ACC112 (cell line): ENCODE results near the gene FAM149A.
A peak's percentile ranks its signal among the peaks of the same experiment; 100 is the strongest.

Experiments
- H2AFZ ChIP-seq: fragments of 200-600 bp; sonication (generic); one replicate; pipeline ENCODE4 v1.6.0; 2017; ENCODE audit warnings: antibody characterized with exemption, low read length; ENCODE audit not compliant: unreplicated experiment
- H3K27ac ChIP-seq: fragments of 200-600 bp; sonication (generic); 2 replicates; pipeline ENCODE4 v1.5.1; 2014; ENCODE audit warnings: low read depth, mild to moderate bottlenecking, antibody characterized with exemption, low read length, moderate library complexity
- H3K27me3 ChIP-seq: fragments of 200-600 bp; sonication (generic); 2 replicates; pipeline ENCODE4 v1.6.1; 2014; ENCODE audit warnings: mild to moderate bottlenecking, antibody characterized with exemption, low read length, moderate library complexity, mixed read lengths; ENCODE audit not compliant: insufficient read depth
- H3K36me3 ChIP-seq: fragments of 200-600 bp; sonication (generic); 2 replicates; pipeline ENCODE4 v1.6.1; 2016; ENCODE audit warnings: mild to moderate bottlenecking, antibody characterized with exemption, low read length, moderate library complexity, mixed read lengths; ENCODE audit not compliant: insufficient read depth
- H3K4me1 ChIP-seq: fragments of 200-600 bp; sonication (generic); one replicate; pipeline ENCODE4 v1.6.1; 2016; ENCODE audit warnings: low read length, mixed read lengths; ENCODE audit not compliant: insufficient read depth, unreplicated experiment, control insufficient read depth
- H3K4me3 ChIP-seq: fragments of 200-600 bp; sonication (generic); 2 replicates; pipeline ENCODE4 v1.5.1; 2014; ENCODE audit warnings: mild to moderate bottlenecking, low read depth, low read length
- H3K79me2 ChIP-seq: fragments of 200-600 bp; sonication (generic); one replicate; pipeline ENCODE4 v1.6.0; 2016; ENCODE audit warnings: low read length; ENCODE audit not compliant: control insufficient read depth, unreplicated experiment, insufficient read depth

Gene FAM149A

GRCh38 chr4:186188107-186188506 lies 83.6 kb downstream of the FAM149A start:
- Histone ChIP-seq H3K4me3 (no peak overlapping the region), H3K79me2 (no peaks in the 10 kb centered on the region), H3K4me1 (peaks cover 11% of the 10 kb centered on the region), H3K36me3 (no peaks in the 10 kb centered on the region), H3K27ac (no peak overlapping the region), H2AFZ (no peak overlapping the region), H3K27me3 (no peaks in the 10 kb centered on the region)

GRCh38 chr4:186189656-186190055 lies 85.2 kb downstream of the FAM149A start:
- no peak overlapping the region for H2AFZ ChIP-seq
- no peak overlapping the region for H3K4me3 ChIP-seq
- H3K27ac ChIP-seq, result no peak overlapping the region
- peaks cover 16% of the 10 kb centered on the region for H3K4me1 ChIP-seq
- H3K27me3 ChIP-seq, result no peaks in the 10 kb centered on the region
- H3K79me2 ChIP-seq, result no peaks in the 10 kb centered on the region
- H3K36me3 ChIP-seq, result no peaks in the 10 kb centered on the region

- Histone ChIP-seq H3K27me3 (no peaks in the 10 kb centered on the region), H3K79me2 (no peaks in the 10 kb centered on the region), H3K27ac (peak overlapping the region; percentile 38)
Observed at GRCh38 chr4:186190581-186191199, 86.2 kb downstream of the FAM149A start.

GRCh38 chr4:186191200-186192065 lies 86.9 kb downstream of the FAM149A start, which contains the start of gene CYP4V2:
Gene CYP4V2, plus strand, starts transcription at chr4:186191567. Its CDS starts 257 bp downstream, at chr4:186191824.
- Histone ChIP-seq H3K27ac (peak within 1 kb of the TSS; percentile 38), H2AFZ (peak within 1 kb of the TSS; percentile 89), H3K27me3 (no peaks in the 10 kb centered on the region), H3K36me3 (peaks cover 4% of the 10 kb centered on the region; the same call in 1 of the 2 replicates), H3K79me2 (no peaks in the 10 kb centered on the region), H3K4me1 (peaks cover 16% of the 10 kb centered on the region), H3K4me3 (peak within 1 kb of the TSS; percentile 98)

More at GRCh38 chr4:186190581-186191199, 86.2 kb downstream of the FAM149A start:
- H2AFZ ChIP-seq, result peak overlapping the region; percentile 89
- no peaks in the 10 kb centered on the region; the same call in 1 of the 2 replicates for H3K36me3 ChIP-seq
- H3K4me1 ChIP-seq, result peaks cover 16% of the 10 kb centered on the region
- H3K4me3 ChIP-seq, result peak overlapping the region; percentile 98

GRCh38 chr4:186192066-186192612 lies 87.6 kb downstream of the FAM149A start:
- Histone ChIP-seq H3K4me3 (peak overlapping the region; percentile 98), H3K27ac (peak overlapping the region; percentile 38), H3K4me1 (peaks cover 16% of the 10 kb centered on the region), H3K79me2 (no peaks in the 10 kb centered on the region), H3K27me3 (no peaks in the 10 kb centered on the region), H3K36me3 (peaks cover 9% of the 10 kb centered on the region; the same call in 1 of the 2 replicates), H2AFZ (peak overlapping the region; percentile 89)

GRCh38 chr4:186193851-186194250 lies 89.3 kb downstream of the FAM149A start:
- Histone ChIP-seq H3K79me2 (no peaks in the 10 kb centered on the region), H3K4me1 (peaks cover 16% of the 10 kb centered on the region), H2AFZ (no peak overlapping the region), H3K36me3 (peaks cover 9% of the 10 kb centered on the region; the same call in 1 of the 2 replicates), H3K27me3 (no peaks in the 10 kb centered on the region), H3K4me3 (no peak overlapping the region), H3K27ac (no peak overlapping the region)

- Histone ChIP-seq H3K4me1 (peaks cover 11% of the 10 kb centered on the region), H3K36me3 (peaks cover 9% of the 10 kb centered on the region; the same call in 1 of the 2 replicates), H3K27me3 (no peaks in the 10 kb centered on the region), H3K27ac (no peak overlapping the region), H2AFZ (no peak overlapping the region), H3K79me2 (no peaks in the 10 kb centered on the region), H3K4me3 (no peak overlapping the region)
Observed at GRCh38 chr4:186196063-186196462, 91.6 kb downstream of the FAM149A start.

- Histone ChIP-seq H3K79me2 (no peaks in the 10 kb centered on the region), H3K4me3 (no peak overlapping the region), H3K36me3 (peaks cover 9% of the 10 kb centered on the region; the same call in 1 of the 2 replicates), H2AFZ (no peak overlapping the region), H3K27me3 (no peaks in the 10 kb centered on the region), H3K4me1 (no peaks in the 10 kb centered on the region), H3K27ac (no peak overlapping the region)
Observed at GRCh38 chr4:186200516-186200915, 96.0 kb downstream of the FAM149A start.

- Histone ChIP-seq H3K36me3 (peaks cover 8% of the 10 kb centered on the region; the same call in 1 of the 2 replicates), H3K4me3 (no peak overlapping the region), H3K79me2 (no peaks in the 10 kb centered on the region), H3K27me3 (no peaks in the 10 kb centered on the region), H3K4me1 (no peaks in the 10 kb centered on the region), H2AFZ (no peak overlapping the region), H3K27ac (no peak overlapping the region)
Observed at GRCh38 chr4:186201010-186201409, 96.5 kb downstream of the FAM149A start.

GRCh38 chr4:186201535-186202230 lies 97.2 kb downstream of the FAM149A start:
- H3K27ac ChIP-seq, result no peak overlapping the region

More at GRCh38 chr4:186201535-186202230, 97.2 kb downstream of the FAM149A start:
- H3K79me2 ChIP-seq, result no peaks in the 10 kb centered on the region
- H3K4me1 ChIP-seq, result no peaks in the 10 kb centered on the region
- H3K27me3 ChIP-seq, result no peaks in the 10 kb centered on the region
- H3K36me3 ChIP-seq, result peaks cover 5% of the 10 kb centered on the region; the same call in 1 of the 2 replicates
- H2AFZ ChIP-seq, result no peak overlapping the region
- H3K4me3 ChIP-seq, result no peak overlapping the region
